Measurements from ENCODE around the gene MED15. TPM values are rescaled to one million over a fixed set of nuclear protein-coding genes. Genes with fewer than 3 reads are reported as not detected.

Gene MED15
- total and polyA plus RNA-seq, 10 of the 15 experiments (the other 5 are each of a cell fraction or from before 2014, with no cell fraction given), result 1.4 to 75.2 (median 26.9) TPM

- WGBS (ENCODE audit: insufficient coverage, insufficient replicate concordance, low lambda C conversion rate, missing lambda C conversion rate), result 89% methylated on average over 3 of the region's 3 CpGs
- TF ChIP-seq NRF1 (conservative IDR thresholded peaks at IDR 0.05; ENCODE audit: low read depth, low read length) (no peak), PRDM15 (CRISPR knock-in tag; IDR thresholded peaks at IDR 0.05) (no peak), NFYA (IDR thresholded peaks at IDR 0.05; ENCODE audit: borderline replicate concordance, low read depth, low read length) (no peak), KLF5 (IDR thresholded peaks at IDR 0.05; ENCODE audit: partially characterized antibody) (no peak), MEF2B (IDR thresholded peaks at IDR 0.05; ENCODE audit: partially characterized antibody, poor library complexity, severe bottlenecking) (no peak), ZZZ3 (IDR thresholded peaks at IDR 0.05; ENCODE audit: control insufficient read depth, insufficient read length, low read depth) (no peak), YY1 (IDR thresholded peaks at IDR 0.05; ENCODE audit: low read depth, low read length) (no peak), BHLHE40 (IDR thresholded peaks at IDR 0.05; ENCODE audit: borderline replicate concordance in 1 of 2, low read depth in 2 of 2, low read length in 1 of 2) (no peak), SUZ12 (IDR thresholded peaks at IDR 0.05; ENCODE audit: unreplicated experiment) (no peak), BCL3 (IDR thresholded peaks at IDR 0.05; ENCODE audit: borderline replicate concordance, insufficient read depth, low read depth, low read length, poor library complexity, severe bottlenecking) (no peak), SREBF2 (IDR thresholded peaks at IDR 0.05; ENCODE audit: low read length) (no peak), JUND (IDR thresholded peaks at IDR 0.05; ENCODE audit: low read depth, low read length) (no peak), EGR1 (IDR thresholded peaks at IDR 0.05; ENCODE audit: borderline replicate concordance in 1 of 2, low read depth in 2 of 2, low read length in 2 of 2) (no peak), SREBF1 (IDR thresholded peaks at IDR 0.05; ENCODE audit: low read length) (no peak), MTA2 (IDR thresholded peaks at IDR 0.05; ENCODE audit: low read depth) (no peak), MTA3 (IDR thresholded peaks at IDR 0.05; ENCODE audit: borderline replicate concordance, low read length) (no peak)
- CTCF ChIA-PET, result interaction anchor here (1.4 kb wide), 1 partner anchor 13 kb away, joined by 3 read pairs; no protein-coding TSS in a partner anchor
- peaks cover 10% of the 10 kb centered on the region; the same call in 1 of the 2 replicates for H3K4me1 ChIP-seq (ENCODE audit: control insufficient read depth, insufficient read depth, low read length)
- RAD21 ChIA-PET (ENCODE audit: unreplicated experiment), result no interaction called here
- no peaks in the 10 kb centered on the region for H3K9me3 ChIP-seq (replicated peaks; ENCODE audit: control insufficient read depth, insufficient read depth, low read length)
- no peak overlapping the region for H3K27ac ChIP-seq (ENCODE audit: control insufficient read depth, insufficient read depth)
- H3K4me2 ChIP-seq (ENCODE audit: control insufficient read depth, insufficient read depth), result no peak overlapping the region
- in situ Hi-C loops (cut with MboI), result no loop called here
- H4K20me1 ChIP-seq (ENCODE audit: control insufficient read depth, insufficient read depth), result no peaks in the 10 kb centered on the region
- no peak overlapping the region for H3K4me3 ChIP-seq
- DNase-seq (ENCODE audit: low read depth, low spot score) (no peak), ATAC-seq (no peak), FAIRE-seq (no peak)
- H3K36me3 ChIP-seq (ENCODE audit: control insufficient read depth in 2 of 2, insufficient read depth in 2 of 2, low read length in 1 of 2), result no peaks in the 10 kb centered on the region
- no peaks in the 10 kb centered on the region for H3K27me3 ChIP-seq (replicated peaks in 1 of 2; ENCODE audit: control insufficient read depth in 2 of 2, insufficient read depth in 2 of 2, low read length in 1 of 2)
- SMC1A ChIA-PET (ENCODE audit: uncharacterized antibody, unreplicated experiment), result interaction anchor here (0.9 kb wide), 1 partner anchor 79 kb away, joined by 3 read pairs; no protein-coding TSS in a partner anchor
- H2AFZ ChIP-seq (ENCODE audit: control insufficient read depth, low read depth, low read length), result no peak overlapping the region
- H3K9ac ChIP-seq (ENCODE audit: control insufficient read depth, insufficient read depth, low read length), result no peak overlapping the region
- TSS peak; percentile 60 for BruUV-seq (replicated peaks)
- POLR2A ChIA-PET, result no interaction called here
- H3K79me2 ChIP-seq (ENCODE audit: control insufficient read depth, insufficient read depth, low read length), result peaks cover 18% of the 10 kb centered on the region
- intact Hi-C loops (cut with micrococcal nuclease; ENCODE audit: unreplicated experiment), result loop anchor here (5.0 kb wide), 1 partner anchor 340 kb away; no protein-coding TSS in a partner anchor
Measured at GRCh38 chr22:20497426-20497825, 10.0 kb upstream of the MED15 start.

Measured in GM12878 (cell line).